Right lobe of liver (tissue), 4 donors: ENCODE results near the gene NUCKS1.

Experiments
- CTCF ChIP-seq, 4 donors: fragments of 200-600 bp in 3 of 4; fragments of 450-650 bp in 1 of 4; IDR thresholded peaks; one replicate each; pipeline versions ENCODE4 v1.5.1 to v1.8.0; 2016 to 2022; ENCODE audit warnings: antibody characterized with exemption in 4 of 4, mild to moderate bottlenecking in 2 of 4
- POLR2A ChIP-seq: fragments of 450-650 bp; IDR thresholded peaks from one replicate; pipeline ENCODE4 v1.6.1; 2017; ENCODE audit warnings: antibody characterized with exemption, mild to moderate bottlenecking
- donor health status: DM: no; HTN: no; CAD: no.
- donor health status: DM: no; HTN: no; CAD: no.
- donor health status: DM: no; HTN: yes; CAD: no.

GRCh38 chr1:205750138-205751035, at the start of gene NUCKS1:
- no peak for TF ChIP-seq POLR2A
- TF ChIP-seq CTCF (IDR thresholded peaks at IDR 0.05): peak in 3 of 4 donors; percentile 7 to 17 (median 15)
